HFF-Myc (cell line): ENCODE results near the gene PGAM1.

Experiments
- DNase-seq: peaks from one replicate; pipeline ENCODE4 v3.0.0-alpha.2; 2011; ENCODE audit warnings: low read depth; ENCODE audit errors: extremely low read depth
- H3K4me3 ChIP-seq: replicated peaks from 2 replicates; pipeline ENCODE4 v1.5.1; 2011; ENCODE audit warnings: low read depth, mild to moderate bottlenecking, control low read depth, low read length
- CTCF ChIP-seq: IDR thresholded peaks from 2 replicates; pipeline ENCODE4 v1.5.1; 2012; ENCODE audit warnings: mild to moderate bottlenecking, low read depth, low read length, control low read depth; ENCODE audit errors: missing control alignments

The PGAM1 gene

GRCh38 chr10:97427571-97428179 is 1.7 kb downstream of the PGAM1 start:
- TF ChIP-seq CTCF, result no peak
- DNase-seq, result no peak
- peak overlapping the region; percentile 65 for H3K4me3 ChIP-seq

DNA sequence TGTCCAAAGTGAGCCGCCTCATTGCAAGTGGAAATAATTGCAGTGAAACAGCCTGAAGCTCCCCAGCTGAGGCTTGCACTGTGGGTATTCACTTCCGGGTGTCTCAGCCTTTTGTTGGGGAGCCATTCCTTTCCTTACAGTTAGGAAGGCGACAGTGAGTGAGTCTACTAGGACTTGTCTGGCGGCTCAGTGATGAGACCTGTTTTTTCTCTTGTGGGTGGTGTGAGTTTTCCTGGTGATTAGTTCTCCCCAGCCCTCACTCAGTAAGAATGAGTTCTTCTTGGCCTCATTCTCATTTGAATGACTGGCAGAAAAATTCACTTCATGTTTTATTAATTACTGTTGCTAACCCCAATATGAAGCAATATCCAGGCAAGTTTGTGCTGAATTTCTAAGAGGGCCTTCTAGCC is 2.6 kb downstream of the PGAM1 start:
- TF ChIP-seq CTCF, result no peak
- peak overlapping the region; percentile 65 for H3K4me3 ChIP-seq
- no peak for DNase-seq

- no peak for DNase-seq
- no peak for TF ChIP-seq CTCF
These were observed 8.1 kb downstream of the PGAM1 start for GRCh38 chr10:97434055-97434454.

GRCh38 chr10:97434557-97434956 is 8.6 kb downstream of the PGAM1 start:
- no peak for DNase-seq
- no peak for TF ChIP-seq CTCF

More at GRCh38 chr10:97434055-97434454, 8.1 kb downstream of the PGAM1 start:
- no peak overlapping the region for H3K4me3 ChIP-seq

DNA sequence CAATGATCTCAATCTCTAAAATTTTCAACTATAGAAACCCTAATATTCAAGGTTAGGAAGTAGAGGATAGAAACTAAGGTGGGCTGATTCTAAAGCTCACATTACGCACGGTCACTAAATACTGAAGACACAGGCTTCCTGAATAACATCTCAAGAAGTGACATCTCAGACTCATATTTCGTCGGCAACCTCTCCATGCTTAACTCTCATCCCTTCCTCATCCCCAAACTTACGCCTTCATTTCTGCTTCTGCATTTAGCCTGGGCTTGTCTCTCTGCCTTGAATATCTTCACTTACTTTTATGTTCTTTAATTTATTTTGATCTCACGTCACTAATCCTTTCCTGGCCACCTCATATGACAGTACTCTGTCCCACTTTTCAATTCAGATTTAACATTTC is 9.2 kb downstream of the PGAM1 start:
- TF ChIP-seq CTCF, result no peak
- no peak for DNase-seq
- H3K4me3 ChIP-seq, result no peak overlapping the region

More at GRCh38 chr10:97434557-97434956, 8.6 kb downstream of the PGAM1 start:
- H3K4me3 ChIP-seq, result no peak overlapping the region

DNA sequence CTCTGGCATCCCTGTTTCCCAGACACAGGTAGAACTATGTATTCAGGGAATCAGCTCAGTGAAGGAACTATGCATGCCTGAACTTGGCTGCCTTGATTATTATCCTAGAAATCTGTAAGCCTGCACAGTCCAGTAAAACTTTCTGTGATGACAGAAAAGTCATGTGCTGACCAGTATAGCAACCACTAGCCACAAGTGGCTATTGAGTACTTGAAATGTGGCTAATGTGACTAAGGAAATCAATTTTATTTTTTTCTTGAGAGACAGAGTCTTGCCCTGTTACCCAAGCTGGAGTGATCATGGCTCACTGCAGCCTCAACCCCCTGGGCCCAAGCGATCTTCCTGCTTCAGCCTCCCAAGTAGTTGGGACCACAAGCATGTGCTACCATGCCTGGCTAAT is 16.3 kb downstream of the PGAM1 start:
- no peak for TF ChIP-seq CTCF
- no peak overlapping the region for H3K4me3 ChIP-seq
- no peak for DNase-seq

- H3K4me3 ChIP-seq, result no peak overlapping the region; the same call in 1 of the 2 replicates
- TF ChIP-seq CTCF, result no peak
These were observed 18.2 kb downstream of the PGAM1 start for GRCh38 chr10:97444212-97444611.

More at GRCh38 chr10:97444212-97444611, 18.2 kb downstream of the PGAM1 start:
- no peak for DNase-seq
